Suppressor macrophage (primary cell): Measurements from ENCODE around the gene ATP1A4.

Experiments
- DNase-seq, 4 experiments: peaks; one replicate each; pipeline ENCODE4 v3.0.0-alpha.2; 2020 to 2022

The ATP1A4 gene

GRCh38 chr1:160207118-160207650 lies 55.8 kb downstream of the ATP1A4 start:
- DNase-seq: no peak

DNA sequence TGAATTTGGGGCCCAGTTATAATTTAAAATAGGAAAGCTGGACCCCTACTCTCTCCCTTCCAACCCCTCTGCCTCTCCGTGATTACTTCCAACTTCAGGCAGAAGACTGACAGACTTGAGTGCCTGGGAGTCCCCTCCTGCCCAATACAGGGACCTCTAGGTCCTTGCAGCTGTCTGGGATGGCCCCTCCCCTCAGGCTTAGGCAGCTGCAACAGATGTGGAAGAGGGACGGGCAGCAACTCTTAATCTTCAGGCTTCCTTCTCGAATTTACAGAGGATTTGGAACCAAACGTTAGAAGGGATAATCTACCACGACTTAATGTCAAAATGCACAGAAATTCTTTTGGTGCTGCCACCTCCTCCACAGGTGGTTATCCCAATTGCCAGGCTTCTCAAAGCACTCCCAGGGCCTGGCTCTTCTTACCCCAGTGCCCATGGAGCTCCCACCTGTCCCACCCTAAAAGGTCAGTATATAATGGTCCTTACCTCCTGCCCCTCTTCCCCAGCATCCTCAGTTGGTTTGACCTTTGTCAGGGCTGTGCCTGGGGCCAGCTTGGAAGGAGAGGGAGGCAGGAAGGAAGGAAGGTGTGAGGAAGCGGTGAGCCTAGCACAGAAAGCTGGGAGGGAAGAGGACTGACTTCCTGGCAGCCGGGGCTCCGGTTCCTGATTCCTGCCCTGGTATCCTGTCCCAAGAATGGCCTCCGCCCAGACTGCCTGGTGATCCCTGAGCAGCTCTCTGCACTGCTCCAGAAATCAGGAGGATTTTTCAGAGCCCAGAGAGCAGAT lies 56.6 kb downstream of the ATP1A4 start:
- no peak for DNase-seq

GRCh38 chr1:160208557-160209320 lies 57.3 kb downstream of the ATP1A4 start:
- no peak for DNase-seq

GRCh38 chr1:160209321-160210046 lies 58.1 kb downstream of the ATP1A4 start:
- no peak for DNase-seq

- DNase-seq: no peak
These were observed 59.2 kb downstream of the ATP1A4 start for GRCh38 chr1:160210561-160210960.

GRCh38 chr1:160211046-160211790 lies 59.8 kb downstream of the ATP1A4 start:
- DNase-seq: no peak

- no peak for DNase-seq
These were observed 63.2 kb downstream of the ATP1A4 start for GRCh38 chr1:160214481-160215140.

GRCh38 chr1:160216301-160216700 lies 64.9 kb downstream of the ATP1A4 start:
- no peak for DNase-seq

DNA sequence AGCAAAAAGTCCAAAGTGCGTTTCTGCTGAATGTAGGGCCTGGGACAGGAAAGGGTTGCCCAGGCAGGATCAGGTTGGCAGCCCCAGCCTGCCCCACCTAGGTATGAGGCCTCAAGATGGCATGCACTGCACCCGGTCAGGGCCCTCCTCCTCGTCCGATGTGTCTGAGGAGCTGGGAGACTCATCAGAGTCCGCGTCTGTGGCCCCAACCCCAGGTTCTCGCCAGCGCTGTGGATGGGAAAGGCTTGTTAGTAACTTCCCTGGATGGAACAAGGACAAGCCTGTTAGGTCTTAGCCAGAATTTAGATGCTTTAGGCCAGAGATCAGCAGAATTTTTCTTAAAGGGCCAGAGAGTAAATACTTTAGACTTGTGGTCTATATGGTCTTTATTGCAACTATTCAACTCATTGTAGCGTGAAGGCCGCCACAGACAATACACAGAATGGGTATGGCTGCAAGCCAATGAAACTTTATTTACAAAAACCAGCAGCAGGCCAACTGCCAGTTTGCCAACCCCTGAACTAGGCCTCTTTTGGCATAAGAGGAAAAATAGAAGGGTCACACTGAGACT lies 66.2 kb downstream of the ATP1A4 start:
- no peak for DNase-seq

DNA sequence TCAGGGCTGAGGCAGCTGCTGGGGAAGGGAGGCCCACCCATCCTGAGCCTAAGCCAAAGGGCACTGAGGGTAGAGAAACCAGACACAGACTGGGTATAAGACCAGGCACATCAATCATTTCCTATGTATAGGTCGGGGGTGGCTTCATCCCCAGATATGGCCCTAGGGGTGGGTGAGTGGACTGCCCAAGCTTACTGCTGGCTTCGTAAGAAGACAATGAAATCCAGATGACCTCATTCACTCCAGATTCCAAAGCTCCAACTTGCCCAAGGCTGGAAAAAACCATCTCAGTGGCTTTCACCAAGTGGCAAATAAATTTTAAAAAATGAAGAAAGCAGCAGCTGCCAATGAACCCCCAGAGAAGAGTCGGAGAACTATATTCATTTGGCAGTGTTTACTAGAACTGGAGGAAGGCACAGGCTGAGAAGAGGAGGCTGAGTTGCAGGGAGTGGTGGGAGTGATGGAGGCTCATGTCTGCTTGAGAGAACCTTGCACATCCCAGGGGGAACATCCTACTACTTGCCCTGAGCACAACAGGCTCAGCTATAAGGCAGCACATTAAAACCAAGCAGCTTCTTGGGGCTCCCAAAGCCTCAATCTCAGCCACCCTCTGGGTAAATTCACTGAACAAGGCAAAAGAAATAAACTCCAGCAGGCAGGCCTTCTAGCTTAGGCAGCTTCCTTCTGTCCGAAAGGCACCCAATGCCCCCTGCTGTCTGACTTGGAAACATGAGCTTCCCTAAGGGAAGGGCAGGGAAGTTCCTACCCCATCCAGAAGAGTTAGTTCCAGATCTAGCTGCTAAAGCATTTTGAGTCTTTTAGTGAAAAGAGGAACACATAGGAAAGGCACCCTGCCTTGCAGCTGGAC lies 67.9 kb downstream of the ATP1A4 start:
- peak; percentile 50 to 78 (median 76) for DNase-seq

DNA sequence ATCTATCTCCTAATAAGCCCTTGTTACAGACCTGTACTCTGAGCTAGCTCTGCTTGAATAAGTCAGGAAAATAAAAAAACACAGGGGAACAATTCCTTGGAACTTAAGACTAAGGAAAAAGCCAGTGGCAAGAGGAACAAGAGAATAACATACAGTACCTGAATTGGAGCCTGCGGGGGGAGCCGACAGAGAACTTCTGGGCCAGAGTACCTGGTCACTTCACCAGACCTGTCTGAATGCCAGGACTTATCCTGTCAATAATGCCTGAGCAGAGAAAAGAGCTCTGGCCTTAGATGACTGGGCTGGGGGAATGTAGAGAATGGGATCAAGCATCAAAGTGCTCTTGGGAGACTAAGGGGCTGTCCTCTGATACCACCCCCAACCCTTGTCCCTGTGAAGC lies 68.9 kb downstream of the ATP1A4 start:
- no peak for DNase-seq

- peak in 2 of 4 experiments; percentile 16 to 24 for DNase-seq
These were observed 69.7 kb downstream of the ATP1A4 start for GRCh38 chr1:160221089-160221488.

DNA sequence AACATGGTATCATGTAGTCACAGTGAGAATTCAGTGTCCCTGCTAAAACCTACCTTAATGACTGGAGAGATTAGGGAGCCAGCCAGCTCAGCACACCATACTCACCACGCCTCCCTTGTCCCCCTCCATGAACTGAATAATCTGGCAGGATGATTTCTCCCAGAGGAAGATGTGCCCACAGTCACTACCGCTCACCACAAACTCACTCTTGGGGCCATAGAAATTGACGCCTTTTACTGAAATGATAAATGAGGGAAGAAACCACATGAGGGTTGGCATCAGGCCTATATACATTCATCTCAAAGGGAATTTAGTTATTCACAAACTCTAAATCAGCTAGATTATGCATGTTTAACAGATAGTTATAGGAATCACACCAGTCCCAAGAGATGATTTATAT lies 71.1 kb downstream of the ATP1A4 start:
- no peak for DNase-seq

DNA sequence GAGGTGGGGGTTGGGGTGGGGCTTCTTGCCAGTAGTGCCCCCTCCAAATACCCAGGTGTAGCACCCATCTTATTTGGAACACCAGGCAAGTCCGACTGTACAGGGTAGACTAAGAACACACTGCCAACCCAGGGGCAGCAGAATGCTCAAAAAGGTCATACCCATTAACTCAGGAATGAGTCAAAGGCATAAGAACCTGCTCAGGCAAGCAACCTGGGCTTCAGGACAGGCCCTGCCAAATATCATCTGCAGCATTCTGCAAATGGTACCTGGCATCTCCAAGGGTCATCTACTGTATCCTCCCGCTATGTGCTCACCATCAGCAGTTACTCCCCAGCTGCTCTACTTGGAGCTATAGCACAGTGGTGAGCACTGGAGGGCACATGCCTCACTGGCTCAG lies 73.2 kb downstream of the ATP1A4 start:
- no peak for DNase-seq

GRCh38 chr1:160225345-160225744 lies 73.9 kb downstream of the ATP1A4 start:
- DNase-seq: no peak

GRCh38 chr1:160226623-160227022 lies 75.2 kb downstream of the ATP1A4 start:
- DNase-seq: no peak

- no peak for DNase-seq
These were observed 75.6 kb downstream of the ATP1A4 start for GRCh38 chr1:160227034-160227433.

DNA sequence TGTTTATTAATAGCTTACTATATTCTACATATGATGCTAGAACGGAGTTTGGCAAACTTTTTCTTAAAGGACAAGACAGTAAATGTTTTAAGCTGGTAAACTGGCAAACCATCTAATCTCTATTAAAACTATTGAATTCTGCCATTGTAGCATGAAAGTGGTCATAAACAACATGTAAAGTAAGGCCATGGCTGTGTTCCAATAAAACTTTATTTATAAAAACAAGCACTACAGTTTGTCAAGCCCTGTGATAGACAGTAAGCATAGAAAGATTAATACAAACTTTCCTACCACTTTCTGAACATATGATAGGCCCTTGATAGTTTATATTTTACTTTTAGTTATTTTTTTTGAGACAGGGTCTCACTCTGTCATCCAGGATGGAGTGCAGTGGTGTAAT lies 76.2 kb downstream of the ATP1A4 start:
- no peak for DNase-seq

DNA sequence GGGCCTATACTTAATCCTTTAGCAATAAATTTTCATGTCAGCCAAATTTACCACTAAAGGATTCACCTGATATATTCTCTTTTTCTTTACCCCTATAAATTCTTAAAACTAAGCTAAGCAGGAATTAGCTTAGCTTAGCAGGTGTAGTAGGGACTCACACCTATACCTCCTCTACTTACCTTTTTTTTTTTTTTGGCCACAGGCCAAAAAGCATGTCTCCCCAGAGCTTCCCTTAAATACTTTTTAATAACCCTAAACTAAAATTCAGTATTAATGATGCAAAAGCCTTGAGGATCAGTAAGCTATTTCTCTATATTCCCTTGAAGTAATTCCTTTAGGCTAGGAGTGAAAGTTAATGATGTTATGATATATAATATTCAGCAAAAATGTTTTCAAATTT lies 77.0 kb downstream of the ATP1A4 start:
- DNase-seq: no peak

DNA sequence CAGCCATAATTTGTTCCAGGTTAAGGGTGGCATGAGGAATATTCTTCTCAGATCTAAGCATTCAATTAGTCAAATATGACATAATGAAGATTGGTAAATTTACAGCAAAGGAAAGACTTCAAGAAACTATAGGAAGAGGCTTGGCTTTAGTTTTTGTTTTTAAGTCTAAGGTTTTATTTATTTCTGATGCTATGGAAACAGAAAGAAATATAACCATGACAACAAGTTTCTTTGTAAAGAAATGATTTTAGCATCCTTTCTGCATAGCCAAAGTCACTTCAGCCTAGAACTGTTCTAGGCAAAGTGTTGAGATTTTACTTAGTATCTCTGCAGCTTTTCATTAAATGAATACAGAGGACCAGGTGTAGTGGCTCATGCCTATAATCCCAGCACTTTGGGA lies 81.5 kb downstream of the ATP1A4 start:
- DNase-seq: no peak
